Progenitor cell of endocrine pancreas (in vitro differentiated cells): ENCODE results near the gene IL10. TPM values are rescaled to one million over a fixed set of nuclear protein-coding genes. Genes with fewer than 3 reads are reported as not detected.

Source experiments
- DNase-seq: peaks from one replicate; pipeline ENCODE4 v3.0.0; 2021; ENCODE audit warnings: low spot score; ENCODE audit not compliant: unreplicated experiment
- H3K27ac Mint-ChIP-seq: 2 replicates; pipeline ENCODE4 v1.8.0; 2021; ENCODE audit warnings: mild to moderate bottlenecking, moderate library complexity, mixed read lengths
- H3K27me3 Mint-ChIP-seq: 2 replicates; pipeline ENCODE4 v1.8.0; 2021; ENCODE audit warnings: mixed read lengths
- H3K36me3 Mint-ChIP-seq: 2 replicates; pipeline ENCODE4 v1.8.0; 2022; ENCODE audit warnings: mixed read lengths; ENCODE audit not compliant: insufficient read depth
- H3K4me1 Mint-ChIP-seq: 2 replicates; pipeline ENCODE4 v1.8.0; 2021; ENCODE audit warnings: low read depth, mixed read lengths
- H3K4me3 Mint-ChIP-seq: 2 replicates; pipeline ENCODE4 v1.8.0; 2021; ENCODE audit warnings: low read depth, mild to moderate bottlenecking, moderate library complexity, mixed read lengths
- H3K9me3 Mint-ChIP-seq: 2 replicates; pipeline ENCODE4 v1.8.0; 2021; ENCODE audit warnings: low read depth, mixed read lengths
- total RNA-seq: library from RNA; stranded (reverse); gene quantifications from 2 replicates; pipeline ENCODE4 v1.2.1, GENCODE V29; 2021
- TF ChIP-seq, protein P1 (sequence below): fragments of 200-600 bp; sonication (generic); IDR thresholded peaks from one replicate; pipeline ENCODE4 v1.5.0; 2021; ENCODE audit warnings: antibody characterized with exemption, mild to moderate bottlenecking; ENCODE audit not compliant: unreplicated experiment

The IL10 gene
- total RNA-seq, 1 donor from 2014 or later: not detected

GRCh38 chr1:206736878-206737728 is 35.2 kb downstream of the IL10 start:
- H3K4me1 Mint-ChIP-seq: peaks cover 2% of the 10 kb centered on the region
- H3K36me3 Mint-ChIP-seq: peaks cover 8% of the 10 kb centered on the region
- H3K4me3 Mint-ChIP-seq: no peak overlapping the region
- no peak for DNase-seq
- peak overlapping the region; percentile 52 for H3K27ac Mint-ChIP-seq
- TF ChIP-seq, protein P1, sequence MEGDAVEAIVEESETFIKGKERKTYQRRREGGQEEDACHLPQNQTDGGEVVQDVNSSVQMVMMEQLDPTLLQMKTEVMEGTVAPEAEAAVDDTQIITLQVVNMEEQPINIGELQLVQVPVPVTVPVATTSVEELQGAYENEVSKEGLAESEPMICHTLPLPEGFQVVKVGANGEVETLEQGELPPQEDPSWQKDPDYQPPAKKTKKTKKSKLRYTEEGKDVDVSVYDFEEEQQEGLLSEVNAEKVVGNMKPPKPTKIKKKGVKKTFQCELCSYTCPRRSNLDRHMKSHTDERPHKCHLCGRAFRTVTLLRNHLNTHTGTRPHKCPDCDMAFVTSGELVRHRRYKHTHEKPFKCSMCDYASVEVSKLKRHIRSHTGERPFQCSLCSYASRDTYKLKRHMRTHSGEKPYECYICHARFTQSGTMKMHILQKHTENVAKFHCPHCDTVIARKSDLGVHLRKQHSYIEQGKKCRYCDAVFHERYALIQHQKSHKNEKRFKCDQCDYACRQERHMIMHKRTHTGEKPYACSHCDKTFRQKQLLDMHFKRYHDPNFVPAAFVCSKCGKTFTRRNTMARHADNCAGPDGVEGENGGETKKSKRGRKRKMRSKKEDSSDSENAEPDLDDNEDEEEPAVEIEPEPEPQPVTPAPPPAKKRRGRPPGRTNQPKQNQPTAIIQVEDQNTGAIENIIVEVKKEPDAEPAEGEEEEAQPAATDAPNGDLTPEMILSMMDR: no peak
- no peaks in the 10 kb centered on the region for H3K27me3 Mint-ChIP-seq
- no peaks in the 10 kb centered on the region for H3K9me3 Mint-ChIP-seq

GRCh38 chr1:206735553-206736031 is 36.7 kb downstream of the IL10 start:
- H3K4me1 Mint-ChIP-seq: peaks cover 2% of the 10 kb centered on the region
- no peak overlapping the region for H3K4me3 Mint-ChIP-seq
- DNase-seq: no peak
- TF ChIP-seq, protein P1: no peak
- no peak overlapping the region for H3K27ac Mint-ChIP-seq
- no peaks in the 10 kb centered on the region for H3K9me3 Mint-ChIP-seq
- H3K27me3 Mint-ChIP-seq: no peaks in the 10 kb centered on the region
- H3K36me3 Mint-ChIP-seq: peaks cover 8% of the 10 kb centered on the region

GRCh38 chr1:206734499-206735142 is 37.7 kb downstream of the IL10 start:
- Mint-ChIP-seq H3K36me3 (peaks cover 8% of the 10 kb centered on the region), H3K27me3 (no peaks in the 10 kb centered on the region), H3K9me3 (no peaks in the 10 kb centered on the region), H3K4me3 (no peak overlapping the region), H3K4me1 (peaks cover 2% of the 10 kb centered on the region), H3K27ac (no peak overlapping the region)
- TF ChIP-seq, protein P1: peak; percentile 73
- DNase-seq: peak; percentile 58

- Mint-ChIP-seq H3K27me3 (no peaks in the 10 kb centered on the region), H3K4me1 (no peaks in the 10 kb centered on the region), H3K9me3 (no peaks in the 10 kb centered on the region), H3K27ac (no peak overlapping the region), H3K36me3 (peaks cover 8% of the 10 kb centered on the region), H3K4me3 (no peak overlapping the region)
- DNase-seq: no peak
- TF ChIP-seq, protein P1: no peak
Measured at GRCh38 chr1:206732992-206733391, 39.3 kb downstream of the IL10 start.

- no peak overlapping the region for H3K4me3 Mint-ChIP-seq
- no peak overlapping the region for H3K27ac Mint-ChIP-seq
- H3K4me1 Mint-ChIP-seq: no peaks in the 10 kb centered on the region
- no peak for DNase-seq
- no peaks in the 10 kb centered on the region for H3K9me3 Mint-ChIP-seq
- TF ChIP-seq, protein P1: no peak
- H3K27me3 Mint-ChIP-seq: no peaks in the 10 kb centered on the region
- peaks cover 8% of the 10 kb centered on the region for H3K36me3 Mint-ChIP-seq
Measured at GRCh38 chr1:206732508-206732907, 39.8 kb downstream of the IL10 start.
